GM12892 (cell line): ENCODE results near the gene FAM240A.

Experiments used
- POLR2A ChIP-seq: IDR thresholded peaks from 2 replicates; pipeline ENCODE4 v1.6.1; 2011; ENCODE audit warnings: low read depth, low read length, control low read depth
- POLR2AphosphoS5 ChIP-seq: IDR thresholded peaks from 2 replicates; pipeline ENCODE4 v1.6.1; 2011; ENCODE audit warnings: low read depth, low read length, control low read depth

DNA sequence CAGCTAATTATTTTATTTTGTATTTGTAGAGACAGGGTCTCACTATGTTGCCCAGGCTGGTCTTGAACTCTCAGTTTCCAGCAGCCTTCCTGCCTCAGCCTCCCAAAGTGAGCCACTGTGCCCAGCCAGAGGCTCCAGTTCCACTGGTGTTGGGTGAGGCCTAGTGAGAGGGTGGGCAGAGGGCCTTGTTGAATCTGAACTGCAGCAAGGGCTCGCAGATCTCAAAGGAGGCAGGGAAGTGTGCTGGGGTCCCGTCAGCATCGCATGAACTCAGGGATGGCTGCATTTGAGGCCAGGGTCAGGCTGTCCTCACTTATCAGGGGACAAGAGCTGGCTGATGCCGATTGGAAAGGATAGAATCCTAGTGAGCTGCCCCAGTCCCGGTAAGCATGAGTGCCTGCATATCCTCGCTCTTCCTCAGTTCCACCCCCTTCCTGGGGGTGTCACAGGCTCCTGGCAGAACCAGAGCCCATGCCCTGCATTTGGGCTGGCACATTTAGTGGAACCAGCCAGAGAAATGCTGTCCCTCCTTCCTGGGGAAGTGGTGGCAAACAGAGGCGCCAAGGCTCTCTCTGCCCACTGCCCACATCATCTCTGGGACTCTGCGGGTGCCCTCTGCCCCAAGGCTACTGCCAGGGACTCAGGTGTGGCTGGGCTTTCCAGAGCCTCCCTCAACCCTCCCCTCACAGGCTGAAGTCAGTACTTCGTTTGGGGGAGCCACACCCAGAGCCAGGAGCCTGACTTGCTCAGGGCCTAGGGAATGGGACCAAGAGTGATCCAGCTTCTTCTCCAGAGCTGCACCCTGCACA is 57.1 kb downstream of the FAM240A start:
- TF ChIP-seq POLR2AphosphoS5 (no peak), POLR2A (no peak)
